SK-N-MC (cell line): Measurements from ENCODE around the gene OTUD7B.

Source experiments
- EZH2 ChIP-seq: fragments of 200-600 bp; sonication (generic); IDR thresholded peaks from one replicate; pipeline ENCODE4 v1.6.1; 2017; ENCODE audit warnings: antibody characterized with exemption
- POLR2AphosphoS5 ChIP-seq: IDR thresholded peaks from 2 replicates; pipeline ENCODE4 v1.6.1; 2012; ENCODE audit warnings: mild to moderate bottlenecking, low read depth, low read length, borderline replicate concordance

DNA sequence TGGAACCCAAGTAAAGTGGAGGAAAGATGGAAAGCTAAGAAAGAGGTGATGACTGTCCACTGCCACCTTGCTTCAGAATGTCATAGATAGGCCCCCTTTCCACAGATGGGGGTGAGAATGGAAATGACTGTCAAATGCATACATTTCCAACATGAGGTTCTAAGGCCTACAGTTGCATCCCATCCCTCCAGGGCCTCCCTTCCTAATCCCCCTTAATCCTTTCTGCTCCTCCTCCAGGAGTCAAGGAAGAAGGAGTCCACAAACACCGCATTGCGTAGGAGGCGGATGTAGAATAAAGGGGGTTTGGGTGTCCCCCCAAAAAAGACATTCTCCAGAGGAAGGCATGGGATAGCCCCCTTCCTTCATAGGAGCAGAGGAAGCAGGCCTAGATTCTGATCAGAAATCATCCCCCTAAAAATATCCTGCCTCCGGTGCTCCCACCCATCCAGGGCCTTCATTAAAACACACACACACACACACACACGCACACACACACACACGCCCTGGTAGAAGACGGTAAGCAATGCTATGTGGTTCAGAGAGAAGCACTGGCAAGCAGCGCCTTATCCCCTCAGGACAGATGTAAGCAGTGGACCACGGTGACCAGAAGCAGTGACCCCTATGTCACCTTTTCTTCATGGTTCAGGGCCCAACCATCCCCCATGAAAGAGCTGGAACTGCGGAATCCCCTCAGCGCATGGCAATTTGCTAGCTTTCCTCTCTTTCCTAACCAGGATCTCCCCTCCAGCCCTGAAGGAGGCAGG lies 94.9 kb downstream of the OTUD7B start:
- no peak for TF ChIP-seq EZH2
- TF ChIP-seq POLR2AphosphoS5, result no peak
